GM12875 (cell line): ENCODE results near the gene TINAG.

Experiments used
- H3K4me3 ChIP-seq: one replicate; pipeline ENCODE4 v1.5.1; 2011; ENCODE audit warnings: low read depth, low read length, control low read depth
- CTCF ChIP-seq: IDR thresholded peaks from 2 replicates; pipeline ENCODE4 v1.5.1; 2011; ENCODE audit warnings: low read depth, mild to moderate bottlenecking, control low read depth, inconsistent platforms, low read length, moderate library complexity, borderline replicate concordance; ENCODE audit not compliant: insufficient read depth

Gene TINAG

GRCh38 chr6:54386295-54386694 is 78.1 kb downstream of the TINAG start:
- no peak overlapping the region for H3K4me3 ChIP-seq
- TF ChIP-seq CTCF = no peak

- no peak overlapping the region for H3K4me3 ChIP-seq
- TF ChIP-seq CTCF = no peak
Observed at GRCh38 chr6:54390362-54390761, 82.1 kb downstream of the TINAG start.

- no peak overlapping the region for H3K4me3 ChIP-seq
- no peak for TF ChIP-seq CTCF
Observed at GRCh38 chr6:54391577-54391976, 83.3 kb downstream of the TINAG start.

- TF ChIP-seq CTCF = no peak
- H3K4me3 ChIP-seq = no peak overlapping the region
Observed at GRCh38 chr6:54403096-54403495, 94.9 kb downstream of the TINAG start.

GRCh38 chr6:54404791-54405190 is 96.5 kb downstream of the TINAG start:
- TF ChIP-seq CTCF = no peak
- H3K4me3 ChIP-seq = no peak overlapping the region

- no peak overlapping the region for H3K4me3 ChIP-seq
- no peak for TF ChIP-seq CTCF
Observed at GRCh38 chr6:54411767-54412166, 103.5 kb downstream of the TINAG start.

GRCh38 chr6:54415517-54415916 is 107.3 kb downstream of the TINAG start:
- H3K4me3 ChIP-seq = no peak overlapping the region
- TF ChIP-seq CTCF = no peak
